Esophagus squamous epithelium (tissue), 4 donors: ENCODE results near the gene NCOA1.

Source experiments
- CTCF ChIP-seq, 6 experiments: fragments of 450-650 bp in 4 of 6; fragments of 200-600 bp in 2 of 6; sonication (generic) in 2 of 6; IDR thresholded peaks; one replicate each; pipeline ENCODE4 v1.5.1; 2016 to 2019; ENCODE audit warnings: antibody characterized with exemption in 6 of 6, mild to moderate bottlenecking in 4 of 6, moderate library complexity in 4 of 6
- POLR2A ChIP-seq, 4 donors: fragments of 450-650 bp; IDR thresholded peaks; one replicate each; pipeline ENCODE4 v1.6.1; 2017; ENCODE audit warnings: antibody characterized with exemption in 4 of 4, mild to moderate bottlenecking in 4 of 4, moderate library complexity in 3 of 4

GRCh38 chr2:24820175-24820513 is 329.1 kb downstream of the NCOA1 start:
- TF ChIP-seq CTCF (IDR thresholded peaks at IDR 0.05), result no peak
- no peak for TF ChIP-seq POLR2A (IDR thresholded peaks at IDR 0.05)
